ENCODE results near the gene ULK4.

Gene ULK4

GRCh38 chr3:41338276-41338675 is 623.6 kb downstream of the ULK4 start:
- DNase-seq (ENCODE audit: low read depth): peak; percentile 52
- no peak for TF ChIP-seq CTCF (conservative IDR thresholded peaks at IDR 0.05; ENCODE audit: low read length)
- no peak overlapping the region for H3K4me3 ChIP-seq (ENCODE audit: low read length)

- H3K4me3 ChIP-seq (ENCODE audit: low read length): no peak overlapping the region
- DNase-seq (ENCODE audit: low read depth): no peak
- no peak for TF ChIP-seq CTCF (conservative IDR thresholded peaks at IDR 0.05; ENCODE audit: low read length)
Measured at GRCh38 chr3:41334426-41334825, 627.5 kb downstream of the ULK4 start.

GRCh38 chr3:41331041-41331440 is 630.9 kb downstream of the ULK4 start:
- no peak for TF ChIP-seq CTCF (conservative IDR thresholded peaks at IDR 0.05; ENCODE audit: low read length)

GRCh38 chr3:41330465-41330864 is 631.4 kb downstream of the ULK4 start:
- no peak for TF ChIP-seq CTCF (conservative IDR thresholded peaks at IDR 0.05; ENCODE audit: low read length)
- no peak overlapping the region for H3K4me3 ChIP-seq (ENCODE audit: low read length)
- DNase-seq (ENCODE audit: low read depth): peak; percentile 4

More at GRCh38 chr3:41331041-41331440, 630.9 kb downstream of the ULK4 start:
- no peak for DNase-seq (ENCODE audit: low read depth)
- H3K4me3 ChIP-seq (ENCODE audit: low read length): no peak overlapping the region

GRCh38 chr3:41329881-41330280 is 632.0 kb downstream of the ULK4 start:
- no peak for TF ChIP-seq CTCF (conservative IDR thresholded peaks at IDR 0.05; ENCODE audit: low read length)

GRCh38 chr3:41328926-41329325 is 633.0 kb downstream of the ULK4 start:
- DNase-seq (ENCODE audit: low read depth): peak; percentile 42
- no peak for TF ChIP-seq CTCF (conservative IDR thresholded peaks at IDR 0.05; ENCODE audit: low read length)
- H3K4me3 ChIP-seq (ENCODE audit: low read length): no peak overlapping the region

More at GRCh38 chr3:41329881-41330280, 632.0 kb downstream of the ULK4 start:
- H3K4me3 ChIP-seq (ENCODE audit: low read length): no peak overlapping the region
- DNase-seq (ENCODE audit: low read depth): no peak

- no peak for TF ChIP-seq CTCF (conservative IDR thresholded peaks at IDR 0.05; ENCODE audit: low read length)
- no peak for DNase-seq (ENCODE audit: low read depth)
- no peak overlapping the region for H3K4me3 ChIP-seq (ENCODE audit: low read length)
Measured at GRCh38 chr3:41327718-41328117, 634.2 kb downstream of the ULK4 start.

Measured in AG10803 (cell line).